T-helper 22 cell (primary cell): ENCODE data around the gene KLF18.
"Not testable (repeated sequence)": the region's sequence is repeated elsewhere in the genome, so short reads cannot be mapped to it uniquely, and the experiment has no call there.

Experiments used
- DNase-seq: peaks from one replicate; pipeline ENCODE4 v3.0.0-alpha.2; 2020; ENCODE audit warnings: low read depth

KLF18 gene

GRCh38 chr1:44120398-44120949 lies 21.0 kb downstream of the KLF18 start:
- DNase-seq: no peak

- DNase-seq: no peak
Observed at GRCh38 chr1:44119525-44119924, 21.9 kb downstream of the KLF18 start.

- DNase-seq: no peak
Observed at GRCh38 chr1:44118682-44119081, 22.7 kb downstream of the KLF18 start, which contains the start of gene KLF17. Gene KLF17 (plus strand): TSS chr1:44118821. CDS start chr1:44118908, 87 bp downstream.

DNA sequence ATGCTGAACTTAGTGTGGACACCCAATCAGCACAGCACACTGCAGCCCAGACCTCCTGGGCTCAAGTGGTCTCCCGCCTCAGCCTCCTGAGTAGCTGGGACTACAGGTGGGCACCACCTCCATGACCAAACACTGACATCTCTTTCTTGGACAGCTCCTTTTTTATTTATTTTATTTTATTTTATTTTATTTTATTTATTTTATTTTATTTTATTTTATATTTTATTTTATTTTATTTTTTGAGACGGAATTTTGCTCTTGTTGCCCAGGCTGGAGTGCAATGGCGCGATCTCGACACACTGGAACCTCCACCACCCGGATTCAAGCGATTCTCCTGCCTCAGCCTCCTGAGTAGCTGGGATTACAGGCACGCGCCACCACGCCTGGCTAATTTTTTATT lies 24.2 kb downstream of the KLF18 start:
- not testable (repeated sequence) for DNase-seq

DNA sequence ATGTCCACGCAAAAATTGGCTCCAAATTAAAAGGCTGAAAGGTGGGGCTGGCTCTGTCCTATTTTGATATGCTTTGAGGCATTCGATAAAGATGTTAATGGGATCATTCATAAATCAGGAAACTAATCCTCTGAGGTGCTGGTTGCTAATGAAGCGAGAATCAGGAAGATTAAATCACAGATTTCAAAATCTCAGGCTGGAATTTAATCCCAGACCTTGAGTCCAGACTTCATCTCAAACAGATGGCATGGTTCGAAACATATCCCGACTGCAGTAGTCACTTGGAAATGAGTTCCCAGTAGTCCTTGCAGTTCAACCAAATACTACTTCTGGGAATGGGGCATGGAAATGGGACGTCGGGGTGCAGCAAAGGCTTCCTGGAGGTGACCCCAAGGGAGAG lies 27.3 kb downstream of the KLF18 start:
- no peak for DNase-seq

DNA sequence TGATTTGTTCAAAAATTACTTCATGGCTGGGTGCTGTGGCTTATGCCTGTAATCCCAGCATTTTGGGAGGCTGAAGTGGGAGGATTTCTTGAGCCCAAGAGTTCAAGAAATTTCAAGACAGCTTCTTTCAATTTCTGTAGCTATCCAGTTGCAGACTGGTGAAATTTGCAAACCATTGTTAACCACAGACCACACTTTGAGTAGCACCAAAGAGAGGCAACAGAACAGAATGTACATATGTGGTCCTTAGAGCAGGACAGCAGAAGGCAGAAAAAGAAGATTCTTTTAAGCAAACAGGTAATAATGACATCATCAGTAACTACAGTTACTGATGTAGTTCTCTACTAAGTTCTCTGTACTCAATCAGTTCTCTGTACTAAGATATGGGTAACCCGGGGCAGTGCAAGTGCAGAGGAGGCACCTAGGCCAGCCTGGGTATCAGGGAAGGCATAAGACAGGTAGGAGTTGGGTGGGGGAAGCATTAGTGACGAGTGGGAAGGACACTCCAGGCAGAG lies 28.3 kb downstream of the KLF18 start:
- DNase-seq: no peak

- no peak for DNase-seq
Observed at GRCh38 chr1:44112486-44112885, 28.9 kb downstream of the KLF18 start.

GRCh38 chr1:44111861-44112260 lies 29.6 kb downstream of the KLF18 start:
- no peak for DNase-seq

- no peak for DNase-seq
Observed at GRCh38 chr1:44110916-44111315, 30.5 kb downstream of the KLF18 start.

DNA sequence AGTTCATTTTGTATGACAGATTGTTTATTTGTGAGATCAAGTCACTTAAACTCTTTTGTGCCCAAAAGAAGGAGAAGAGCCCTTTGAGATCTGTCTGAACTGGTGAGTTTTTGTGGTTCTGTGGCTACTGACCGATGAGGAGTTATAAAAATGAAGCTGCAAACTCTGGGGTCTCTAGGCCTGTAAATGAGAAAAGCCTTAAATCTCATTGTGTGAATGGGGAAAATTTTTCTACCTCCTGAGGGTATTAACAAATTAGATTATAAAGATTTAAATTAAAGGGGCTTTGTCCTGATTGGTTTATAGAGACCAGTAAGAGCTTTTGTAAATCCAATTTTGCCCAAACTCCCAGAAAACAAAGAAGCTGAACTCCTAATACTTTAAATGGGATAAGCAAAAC lies 32.5 kb downstream of the KLF18 start:
- no peak for DNase-seq

DNA sequence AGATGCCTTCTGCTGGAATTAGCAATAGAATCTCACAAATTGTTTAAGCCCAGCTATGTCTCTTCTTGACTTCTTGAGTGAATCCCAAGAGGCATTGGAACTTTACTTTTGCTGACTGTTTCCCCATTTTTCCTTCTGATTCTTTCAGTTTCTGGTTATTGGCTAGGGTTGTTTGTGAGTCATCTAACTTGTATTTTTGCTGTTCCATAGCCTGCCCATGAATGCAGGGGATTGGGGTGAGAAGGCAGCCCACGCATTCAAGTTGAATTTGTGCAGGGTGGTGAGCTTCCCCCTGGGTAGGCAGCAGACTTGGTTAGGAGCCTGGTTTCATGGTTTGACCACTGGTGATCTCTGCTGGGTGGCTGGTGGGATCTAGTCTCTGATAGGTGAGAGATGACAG lies 33.2 kb downstream of the KLF18 start:
- no peak for DNase-seq

DNA sequence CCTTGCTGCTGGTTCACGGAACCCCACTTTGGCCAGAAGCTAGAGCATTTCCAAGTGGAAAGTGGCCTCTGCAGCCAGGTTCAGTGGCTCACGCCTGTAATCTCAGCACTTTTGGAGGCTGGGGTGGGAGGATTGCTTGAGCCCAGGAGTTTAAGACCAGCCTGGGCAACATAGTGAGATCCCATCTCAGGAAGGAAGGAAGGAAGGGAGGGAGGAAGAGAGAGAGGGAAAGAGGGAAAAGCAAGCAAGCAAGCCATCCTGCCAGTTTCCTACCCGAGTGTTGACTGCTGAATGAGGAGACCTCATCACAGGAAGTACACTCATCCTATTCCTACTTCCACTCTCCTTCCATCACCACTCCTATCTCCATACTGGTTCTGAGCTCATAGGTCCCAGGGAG lies 35.6 kb downstream of the KLF18 start:
- DNase-seq: no peak

- no peak for DNase-seq
Observed at GRCh38 chr1:44103270-44104131, 37.9 kb downstream of the KLF18 start.

- no peak for DNase-seq
Observed at GRCh38 chr1:44101328-44101727, 40.1 kb downstream of the KLF18 start.

- DNase-seq: no peak
Observed at GRCh38 chr1:44100183-44100868, 41.1 kb downstream of the KLF18 start.

DNA sequence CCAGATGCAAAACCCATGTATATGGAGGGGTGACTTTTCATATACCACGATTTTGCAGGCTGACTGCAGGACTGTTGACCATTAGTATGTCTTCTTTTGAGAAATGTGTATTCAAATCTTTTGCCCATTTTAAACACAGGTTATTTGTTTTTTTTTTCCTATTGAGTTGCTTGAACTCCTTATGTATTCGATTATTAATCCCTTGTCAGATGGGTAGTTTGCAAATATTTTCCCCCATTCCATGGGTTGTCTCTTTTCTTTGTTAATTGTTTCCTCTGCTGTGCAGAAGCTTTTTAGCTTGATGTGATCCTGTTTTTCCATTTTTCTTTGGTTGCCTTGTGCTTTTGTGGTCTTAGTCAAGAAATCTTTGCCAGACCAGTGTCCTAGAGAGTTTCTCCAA lies 47.4 kb downstream of the KLF18 start:
- DNase-seq: no peak

- DNase-seq: no peak
Observed at GRCh38 chr1:44090429-44091252, 50.8 kb downstream of the KLF18 start.

- no peak for DNase-seq
Observed at GRCh38 chr1:44089371-44090048, 51.9 kb downstream of the KLF18 start.
